ENCODE results near the gene UNC13C. TPM values are rescaled to one million over a fixed set of nuclear protein-coding genes. Genes with fewer than 3 reads are reported as not detected.
"Not testable (repeated sequence)": the region's sequence is repeated elsewhere in the genome, so short reads cannot be mapped to it uniquely, and the experiment has no call there.

UNC13C gene
- total RNA-seq, 1 donor from 2014 or later, result 0.03 TPM

- intact Hi-C loops (cut with DNase I), result no loop called here
- DNase-seq (no peak), ATAC-seq (ENCODE audit: poor library complexity) (no peak)
Observed at GRCh38 chr15:54353726-54354125, 375.5 kb downstream of the UNC13C start.

- DNase-seq (no peak), ATAC-seq (ENCODE audit: poor library complexity) (no peak)
- intact Hi-C loops (cut with DNase I), result no loop called here
Observed at GRCh38 chr15:54354341-54354740, 376.1 kb downstream of the UNC13C start.

GRCh38 chr15:54364961-54365360 lies 386.7 kb downstream of the UNC13C start:
- no peak for ATAC-seq (ENCODE audit: poor library complexity)
- intact Hi-C loops (cut with DNase I), result no loop called here
- no peak for DNase-seq

GRCh38 chr15:54373332-54373731 lies 395.1 kb downstream of the UNC13C start:
- ATAC-seq (ENCODE audit: poor library complexity), result no peak
- DNase-seq, result no peak
- intact Hi-C loops (cut with DNase I), result no loop called here

GRCh38 chr15:54374184-54374952 lies 396.1 kb downstream of the UNC13C start:
- ATAC-seq (ENCODE audit: poor library complexity) (no peak), DNase-seq (peak; percentile 15)
- intact Hi-C loops (cut with DNase I), result no loop called here

GRCh38 chr15:54387799-54388198 lies 409.6 kb downstream of the UNC13C start:
- DNase-seq (no peak), ATAC-seq (ENCODE audit: poor library complexity) (no peak)
- intact Hi-C loops (cut with DNase I), result no loop called here

- intact Hi-C loops (cut with DNase I), result no loop called here
- no peak for DNase-seq
- no peak for ATAC-seq (ENCODE audit: poor library complexity)
Observed at GRCh38 chr15:54388746-54389145, 410.5 kb downstream of the UNC13C start.

- intact Hi-C loops (cut with DNase I), result no loop called here
- no peak for DNase-seq
- ATAC-seq (ENCODE audit: poor library complexity), result no peak
Observed at GRCh38 chr15:54410481-54410880, 432.2 kb downstream of the UNC13C start.

- DNase-seq (no peak), ATAC-seq (ENCODE audit: poor library complexity) (no peak)
- intact Hi-C loops (cut with DNase I), result no loop called here
Observed at GRCh38 chr15:54424171-54424570, 445.9 kb downstream of the UNC13C start.

GRCh38 chr15:54428596-54428995 lies 450.4 kb downstream of the UNC13C start:
- DNase-seq (no peak), ATAC-seq (ENCODE audit: poor library complexity) (no peak)
- intact Hi-C loops (cut with DNase I), result no loop called here

GRCh38 chr15:54450288-54450687 lies 472.0 kb downstream of the UNC13C start:
- ATAC-seq (ENCODE audit: poor library complexity); DNase-seq; intact Hi-C loops (cut with DNase I): not testable (repeated sequence)

- DNase-seq (no peak), ATAC-seq (ENCODE audit: poor library complexity) (no peak)
- intact Hi-C loops (cut with DNase I), result no loop called here
Observed at GRCh38 chr15:54456413-54456812, 478.2 kb downstream of the UNC13C start.

- no peak for ATAC-seq (ENCODE audit: poor library complexity)
- intact Hi-C loops (cut with DNase I), result no loop called here
- no peak for DNase-seq
Observed at GRCh38 chr15:54462511-54462913, 484.3 kb downstream of the UNC13C start.

GRCh38 chr15:54481819-54482218 lies 503.6 kb downstream of the UNC13C start:
- DNase-seq, result no peak
- intact Hi-C loops (cut with DNase I), result no loop called here
- no peak for ATAC-seq (ENCODE audit: poor library complexity)

GRCh38 chr15:54482251-54482650 lies 504.0 kb downstream of the UNC13C start:
- no peak for DNase-seq
- intact Hi-C loops (cut with DNase I), result no loop called here
- ATAC-seq (ENCODE audit: poor library complexity), result no peak

- DNase-seq, result no peak
- no peak for ATAC-seq (ENCODE audit: poor library complexity)
- intact Hi-C loops (cut with DNase I), result no loop called here
Observed at GRCh38 chr15:54500330-54500729, 522.1 kb downstream of the UNC13C start.

GRCh38 chr15:54502416-54503075 lies 524.3 kb downstream of the UNC13C start:
- intact Hi-C loops (cut with DNase I), result no loop called here

GRCh38 chr15:54504695-54505094 lies 526.5 kb downstream of the UNC13C start:
- intact Hi-C loops (cut with DNase I), result no loop called here

More at GRCh38 chr15:54502416-54503075, 524.3 kb downstream of the UNC13C start:
- ATAC-seq (ENCODE audit: poor library complexity), result no peak
- DNase-seq, result no peak

GRCh38 chr15:54506977-54507524 lies 528.8 kb downstream of the UNC13C start:
- intact Hi-C loops (cut with DNase I), result no loop called here
- no peak for ATAC-seq (ENCODE audit: poor library complexity)
- no peak for DNase-seq

More at GRCh38 chr15:54504695-54505094, 526.5 kb downstream of the UNC13C start:
- no peak for ATAC-seq (ENCODE audit: poor library complexity)
- DNase-seq, result no peak

GRCh38 chr15:54514601-54515000 lies 536.4 kb downstream of the UNC13C start:
- DNase-seq, result no peak
- no peak for ATAC-seq (ENCODE audit: poor library complexity)
- intact Hi-C loops (cut with DNase I), result no loop called here
